Osteocyte (in vitro differentiated cells): ENCODE data around the gene ADAMTS13. TPM values are rescaled to one million over a fixed set of nuclear protein-coding genes. Genes with fewer than 3 reads are reported as not detected.

ENCODE experiments used
- DNase-seq: peaks from one replicate; pipeline ENCODE4 v3.0.0; 2021; ENCODE audit warnings: mixed read lengths; ENCODE audit not compliant: unreplicated experiment; ENCODE audit errors: extremely low spot score
- H3K27ac Mint-ChIP-seq: one replicate; pipeline ENCODE4 v1.8.0; 2021; ENCODE audit warnings: mild to moderate bottlenecking, mixed read lengths; ENCODE audit not compliant: unreplicated experiment
- H3K27me3 Mint-ChIP-seq: one replicate; pipeline ENCODE4 v1.8.0; 2021; ENCODE audit warnings: mixed read lengths; ENCODE audit not compliant: unreplicated experiment
- H3K36me3 Mint-ChIP-seq: one replicate; pipeline ENCODE4 v1.8.0; 2021; ENCODE audit warnings: mixed read lengths; ENCODE audit not compliant: unreplicated experiment
- H3K4me1 Mint-ChIP-seq: one replicate; pipeline ENCODE4 v1.8.0; 2021; ENCODE audit warnings: mixed read lengths; ENCODE audit not compliant: unreplicated experiment
- H3K4me3 Mint-ChIP-seq: one replicate; pipeline ENCODE4 v1.8.0; 2021; ENCODE audit warnings: mild to moderate bottlenecking, moderate library complexity, mixed read lengths; ENCODE audit not compliant: unreplicated experiment
- H3K9me3 Mint-ChIP-seq: one replicate; pipeline ENCODE4 v1.8.0; 2021; ENCODE audit warnings: mixed read lengths; ENCODE audit not compliant: unreplicated experiment
- CTCF ChIP-seq: fragments of 200-600 bp; sonication (generic); IDR thresholded peaks from 2 replicates; pipeline ENCODE4 v1.5.0; 2021; ENCODE audit warnings: antibody characterized with exemption, mild to moderate bottlenecking, moderate library complexity
- total RNA-seq: library from RNA; stranded (reverse); gene quantifications from 2 replicates; pipeline ENCODE4 v1.2.1, GENCODE V29; 2021

Gene ADAMTS13
- total RNA-seq, 1 donor from 2014 or later: 8.8 TPM

GRCh38 chr9:133440874-133441273 is 18.7 kb downstream of the ADAMTS13 start:
- Mint-ChIP-seq H3K4me1 (no peaks in the 10 kb centered on the region), H3K9me3 (no peaks in the 10 kb centered on the region), H3K27me3 (peaks cover 6% of the 10 kb centered on the region), H3K4me3 (no peak overlapping the region), H3K36me3 (no peaks in the 10 kb centered on the region), H3K27ac (no peak overlapping the region)
- TF ChIP-seq CTCF: no peak
- no peak for DNase-seq

DNA sequence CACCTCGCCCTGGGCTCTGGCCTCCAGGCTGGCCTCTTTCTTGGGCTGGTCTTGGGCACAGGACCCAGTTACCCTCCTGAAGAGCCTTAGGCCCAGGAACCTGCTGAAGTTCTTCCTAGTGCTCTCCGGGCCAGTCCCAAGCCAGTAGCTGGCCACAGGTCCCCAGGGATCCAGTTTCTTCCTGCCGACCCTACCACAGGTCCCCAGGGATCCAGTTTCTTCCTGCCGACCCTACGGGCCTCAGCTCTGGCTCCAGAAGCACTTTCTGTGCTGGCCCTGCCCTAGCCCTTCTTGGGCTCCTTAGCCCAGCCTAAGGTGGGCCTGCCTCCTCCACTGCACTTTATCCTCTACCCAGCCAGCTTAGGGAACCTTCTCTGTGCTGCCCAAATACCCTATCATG is 19.4 kb downstream of the ADAMTS13 start:
- no peaks in the 10 kb centered on the region for H3K36me3 Mint-ChIP-seq
- H3K9me3 Mint-ChIP-seq: no peaks in the 10 kb centered on the region
- DNase-seq: no peak
- no peak overlapping the region for H3K4me3 Mint-ChIP-seq
- no peaks in the 10 kb centered on the region for H3K4me1 Mint-ChIP-seq
- no peak for TF ChIP-seq CTCF
- peaks cover 13% of the 10 kb centered on the region for H3K27me3 Mint-ChIP-seq
- no peak overlapping the region for H3K27ac Mint-ChIP-seq

GRCh38 chr9:133443248-133443647 is 21.1 kb downstream of the ADAMTS13 start:
- TF ChIP-seq CTCF: no peak
- DNase-seq: no peak
- H3K4me3 Mint-ChIP-seq: no peak overlapping the region
- peaks cover 22% of the 10 kb centered on the region for H3K27me3 Mint-ChIP-seq
- no peaks in the 10 kb centered on the region for H3K36me3 Mint-ChIP-seq
- H3K27ac Mint-ChIP-seq: no peak overlapping the region
- H3K4me1 Mint-ChIP-seq: no peaks in the 10 kb centered on the region
- H3K9me3 Mint-ChIP-seq: no peaks in the 10 kb centered on the region

GRCh38 chr9:133443982-133444381 is 21.8 kb downstream of the ADAMTS13 start:
- Mint-ChIP-seq H3K27ac (no peak overlapping the region), H3K9me3 (no peaks in the 10 kb centered on the region), H3K36me3 (no peaks in the 10 kb centered on the region), H3K27me3 (peaks cover 22% of the 10 kb centered on the region), H3K4me1 (no peaks in the 10 kb centered on the region), H3K4me3 (no peak overlapping the region)
- TF ChIP-seq CTCF: no peak
- DNase-seq: no peak

GRCh38 chr9:133445293-133445969 is 23.3 kb downstream of the ADAMTS13 start:
- Mint-ChIP-seq H3K36me3 (no peaks in the 10 kb centered on the region), H3K4me1 (no peaks in the 10 kb centered on the region), H3K27ac (no peak overlapping the region), H3K4me3 (no peak overlapping the region), H3K27me3 (peaks cover 22% of the 10 kb centered on the region), H3K9me3 (no peaks in the 10 kb centered on the region)
- DNase-seq: no peak
- no peak for TF ChIP-seq CTCF
